Cardiac fibroblast (primary cell): ENCODE data around the gene MPV17L2.
"Not testable (repeated sequence)": the region's sequence is repeated elsewhere in the genome, so short reads cannot be mapped to it uniquely, and the experiment has no call there.

ENCODE experiments used
- DNase-seq, 2 donors: peaks; one replicate each; pipeline versions ENCODE4 v3.0.0 to v3.0.0-alpha.2; 2010; ENCODE audit warnings: low read depth in 2 of 2
- H3K4me3 ChIP-seq, 2 donors: replicated peaks in 1 of 2; 1 replicate in 1 of 2; 2 replicates in 1 of 2; pipeline ENCODE4 v1.5.1; 2011; ENCODE audit warnings: low read depth in 2 of 2, low read length in 2 of 2, mild to moderate bottlenecking in 2 of 2, moderate library complexity in 1 of 2
- CTCF ChIP-seq: IDR thresholded peaks from one replicate; pipeline ENCODE4 v1.5.1; 2011; ENCODE audit warnings: low read depth, mild to moderate bottlenecking, low read length, inconsistent platforms

Gene MPV17L2

GRCh38 chr19:18205200-18205892, 12.3 kb downstream of the MPV17L2 start:
- no peak for TF ChIP-seq CTCF
- DNase-seq = peak; percentile 76 to 83
- peak overlapping the region; percentile 68 to 73 for H3K4me3 ChIP-seq

GRCh38 chr19:18206018-18206417, 13.0 kb downstream of the MPV17L2 start:
- no peak overlapping the region for H3K4me3 ChIP-seq
- no peak for DNase-seq
- no peak for TF ChIP-seq CTCF

GRCh38 chr19:18208098-18208951, 15.3 kb downstream of the MPV17L2 start:
- peak; percentile 88 to 89 for DNase-seq
- peak; percentile 60 for TF ChIP-seq CTCF
- peak overlapping the region in 1 of 2 donors; percentile 32 for H3K4me3 ChIP-seq

- H3K4me3 ChIP-seq, DNase-seq: not testable (repeated sequence)
Measured at GRCh38 chr19:18209912-18210311, 16.9 kb downstream of the MPV17L2 start.

GRCh38 chr19:18211683-18212082, 18.7 kb downstream of the MPV17L2 start:
- TF ChIP-seq CTCF = no peak
- H3K4me3 ChIP-seq = no peak overlapping the region
- no peak for DNase-seq

- DNase-seq = peak; percentile 31 to 68
- H3K4me3 ChIP-seq = no peak overlapping the region
- TF ChIP-seq CTCF = no peak
Measured at GRCh38 chr19:18214779-18215433, 21.9 kb downstream of the MPV17L2 start.

GRCh38 chr19:18216789-18217188, 23.8 kb downstream of the MPV17L2 start:
- no peak for DNase-seq
- no peak for TF ChIP-seq CTCF
- no peak overlapping the region for H3K4me3 ChIP-seq
